IgD-negative memory B cell (primary cell): ENCODE data around the gene EMID1. TPM values are rescaled to one million over a fixed set of nuclear protein-coding genes. Genes with fewer than 3 reads are reported as not detected.

Experiments
- H3K27ac Mint-ChIP-seq, 3 donors: one replicate each; pipeline ENCODE4 v1.8.0; 2020 to 2022; ENCODE audit warnings: mild to moderate bottlenecking in 3 of 3, mixed read lengths in 3 of 3, moderate library complexity in 1 of 3
- H3K27me3 Mint-ChIP-seq: one replicate; pipeline ENCODE4 v1.8.0; 2021; ENCODE audit warnings: mixed read lengths
- H3K36me3 Mint-ChIP-seq: one replicate; pipeline ENCODE4 v1.8.0; 2020; ENCODE audit warnings: mild to moderate bottlenecking, mixed read lengths
- H3K4me1 Mint-ChIP-seq, 3 donors: one replicate each; pipeline ENCODE4 v1.8.0; 2020 to 2022; ENCODE audit warnings: mixed read lengths in 3 of 3, mild to moderate bottlenecking in 1 of 3
- H3K4me3 Mint-ChIP-seq, 4 donors: one replicate each; pipeline ENCODE4 v1.8.0; 2020 to 2022; ENCODE audit warnings: mild to moderate bottlenecking in 4 of 4, mixed read lengths in 4 of 4, moderate library complexity in 3 of 4
- H3K9me3 Mint-ChIP-seq, 3 donors: one replicate each; pipeline ENCODE4 v1.8.0; 2020 to 2021; ENCODE audit warnings: mixed read lengths in 3 of 3, mild to moderate bottlenecking in 1 of 3
- polyA plus RNA-seq: library from polyadenylated mRNA; unstranded; fragments of 300-500 nt; fragmentation: Illumina TruSeq; gene quantifications from one replicate; pipeline ENCODE4 v1.2.3, GENCODE V29; 2021

The EMID1 gene
- polyA plus RNA-seq, 1 donor from 2014 or later, result not detected

- H3K4me3 Mint-ChIP-seq, result peak overlapping the region; percentile 74 to 92 (median 86)
- H3K9me3 Mint-ChIP-seq, result no peaks in the 10 kb centered on the region
- H3K36me3 Mint-ChIP-seq, result no peaks in the 10 kb centered on the region
- H3K27me3 Mint-ChIP-seq, result peaks cover 27% of the 10 kb centered on the region
- peak overlapping the region in 1 of 3 donors; percentile 93 for H3K27ac Mint-ChIP-seq
- peaks cover 2 to 8% (median 6%) of the 10 kb centered on the region in 3 donors for H3K4me1 Mint-ChIP-seq
These were observed 101.3 kb downstream of the EMID1 start for GRCh38 chr22:29306835-29307595.

- Mint-ChIP-seq H3K4me1 (peaks cover 4 to 8% (median 6%) of the 10 kb centered on the region in 3 donors), H3K9me3 (no peaks in the 10 kb centered on the region), H3K4me3 (peak overlapping the region; percentile 74 to 87 (median 86)), H3K36me3 (no peaks in the 10 kb centered on the region), H3K27ac (peak overlapping the region in 1 of 3 donors; percentile 93), H3K27me3 (peaks cover 31% of the 10 kb centered on the region)
These were observed 102.0 kb downstream of the EMID1 start for GRCh38 chr22:29307596-29308147.

GRCh38 chr22:29308148-29308790 lies 102.6 kb downstream of the EMID1 start:
- Mint-ChIP-seq H3K4me3 (peak overlapping the region in 2 of 4 donors; percentile 33 to 87), H3K36me3 (no peaks in the 10 kb centered on the region), H3K27ac (no peak overlapping the region), H3K9me3 (no peaks in the 10 kb centered on the region), H3K4me1 (peaks cover 4 to 8% (median 6%) of the 10 kb centered on the region in 3 donors), H3K27me3 (peaks cover 35% of the 10 kb centered on the region)

- Mint-ChIP-seq H3K27me3 (peaks cover 41% of the 10 kb centered on the region), H3K4me3 (peak overlapping the region in 1 of 4 donors; percentile 23), H3K9me3 (no peaks in the 10 kb centered on the region), H3K4me1 (peaks cover 5 to 9% (median 8%) of the 10 kb centered on the region in 3 donors), H3K36me3 (no peaks in the 10 kb centered on the region), H3K27ac (peak overlapping the region in 1 of 3 donors; percentile 48)
These were observed 103.1 kb downstream of the EMID1 start for GRCh38 chr22:29308791-29309262.

Other genes with a start within 250 kb of the EMID1 start
- gene C22orf31, start 144.1 kb upstream of the EMID1 start, polyA plus RNA-seq, result not detected
- not detected for gene KREMEN1, start 132.9 kb upstream of the EMID1 start, polyA plus RNA-seq
- gene RHBDD3, start 62.1 kb downstream of the EMID1 start, polyA plus RNA-seq, result 9.7 TPM
- gene EWSR1, start 62.4 kb downstream of the EMID1 start, polyA plus RNA-seq, result 211 TPM
- gene GAS2L1, start 100.8 kb downstream of the EMID1 start, polyA plus RNA-seq, result 0.46 TPM
- not detected for gene RASL10A, start 109.8 kb downstream of the EMID1 start, polyA plus RNA-seq
- gene AP1B1, start 182.7 kb downstream of the EMID1 start, polyA plus RNA-seq, result 45.9 TPM
- gene RFPL1, start 232.7 kb downstream of the EMID1 start, polyA plus RNA-seq, result not detected